CD4-positive, alpha-beta T cell treated with Interleukin-17A for 4 hours (primary cell): Measurements from ENCODE around the gene PTPN5.

ENCODE experiments used
- DNase-seq: peaks from one replicate; pipeline ENCODE4 v3.0.0-alpha.2; 2020; ENCODE audit warnings: mixed read lengths

PTPN5 gene

DNA sequence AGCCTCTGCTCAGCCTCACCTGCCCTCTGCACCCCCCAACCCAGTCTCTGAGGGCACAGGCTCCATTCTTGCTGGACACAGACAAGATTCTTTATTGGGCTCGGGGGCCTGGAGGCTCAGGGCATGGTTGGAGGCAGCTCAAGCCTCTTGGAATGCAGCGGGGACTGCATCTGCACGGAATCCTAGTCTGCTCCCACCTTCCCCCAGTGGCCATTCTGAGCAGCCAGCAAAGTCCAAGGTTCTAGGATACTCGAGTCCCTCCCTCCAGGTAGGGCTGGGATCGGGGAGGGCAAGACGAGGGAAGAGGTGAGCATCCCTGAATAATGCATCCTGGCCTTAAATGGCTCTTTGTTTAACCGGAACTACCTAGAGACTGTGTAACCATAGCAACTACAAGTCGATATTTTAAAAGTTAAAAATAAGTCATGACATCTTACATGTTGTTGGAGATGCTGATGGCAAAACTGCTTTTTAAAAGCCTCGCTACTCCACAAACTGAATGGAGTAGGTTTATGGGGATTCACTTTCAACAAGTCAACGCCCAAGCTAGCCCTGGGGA, 54.9 kb downstream of the PTPN5 start:
- DNase-seq = no peak

DNA sequence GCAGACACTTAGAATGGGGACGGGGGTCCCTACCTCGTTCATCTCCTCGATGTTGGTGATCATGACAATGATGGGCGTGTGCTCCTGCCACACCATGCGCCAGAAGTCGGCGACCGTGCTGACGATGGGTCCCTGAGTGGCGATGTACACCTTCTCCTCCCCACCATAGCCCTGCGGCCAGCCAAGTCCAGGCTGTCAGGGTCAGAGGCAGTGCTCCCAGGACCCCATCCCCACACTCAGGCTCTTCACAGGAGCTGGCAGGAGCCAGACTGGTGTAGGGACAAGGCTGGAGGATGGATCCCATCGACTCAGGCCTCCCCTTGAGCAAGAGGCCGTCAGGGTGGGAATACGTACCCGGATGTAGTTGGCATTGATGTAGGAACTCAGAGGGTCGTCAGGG, 58.4 kb downstream of the PTPN5 start:
- DNase-seq = no peak

DNA sequence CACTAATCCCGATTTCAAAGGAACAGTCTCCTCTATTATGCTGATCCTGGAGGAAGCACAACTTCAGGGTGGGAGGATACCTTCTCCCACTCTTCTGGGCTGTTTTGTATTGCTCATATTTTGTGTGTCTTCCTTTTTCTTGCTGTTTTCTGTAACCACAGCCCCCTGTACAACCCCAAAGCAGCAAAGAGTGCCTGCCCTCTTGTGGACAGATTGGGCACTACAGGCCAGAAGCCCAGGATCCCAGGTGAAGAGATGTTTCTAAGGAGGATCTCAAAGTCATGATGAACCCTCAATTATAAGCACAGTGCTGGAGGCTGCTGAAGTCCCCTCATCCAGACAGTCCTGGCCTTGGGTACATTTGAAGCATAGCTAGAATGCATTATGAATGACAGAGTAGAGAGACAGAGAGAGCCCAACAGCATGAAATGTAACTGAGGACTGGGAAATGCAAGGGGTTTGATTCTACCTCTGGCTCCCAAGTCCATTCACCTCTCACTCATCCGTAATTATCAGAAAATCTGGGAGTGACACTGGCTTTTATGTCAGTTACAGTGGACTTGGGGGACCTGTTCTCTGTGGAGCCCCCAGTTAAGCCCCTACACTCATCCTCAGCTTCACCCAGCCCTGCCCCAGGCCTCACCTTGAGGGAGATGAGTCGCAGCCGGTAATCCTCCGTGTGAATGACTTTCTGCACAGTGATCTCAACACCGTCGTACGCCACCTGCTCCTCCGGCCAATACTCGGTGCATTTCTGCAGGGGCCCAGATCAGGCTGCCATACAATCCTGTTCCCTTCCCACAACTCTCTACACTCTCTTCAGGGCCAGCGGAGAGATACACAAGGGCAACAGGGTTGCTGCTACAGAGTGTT, 59.4 kb downstream of the PTPN5 start:
- DNase-seq = peak; percentile 78

DNA sequence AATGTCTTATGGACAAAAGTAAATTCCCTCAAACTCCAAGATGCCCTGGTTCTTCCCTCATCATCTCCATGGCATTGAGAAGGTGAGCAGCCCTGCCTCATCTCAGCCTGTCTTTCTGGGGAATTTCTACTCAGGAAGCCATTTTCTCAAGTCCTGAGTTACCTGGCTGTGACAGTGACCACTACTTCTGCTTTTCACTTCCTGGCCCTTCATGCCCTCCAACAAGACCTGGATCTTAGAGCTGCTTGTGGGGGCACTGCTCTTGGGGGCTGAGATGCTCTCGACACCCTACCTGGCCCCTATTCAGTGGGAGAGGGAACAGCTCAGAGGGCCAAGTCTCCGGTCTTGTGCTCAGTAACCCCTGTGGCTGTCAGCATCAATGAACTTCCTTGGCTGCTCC, 60.2 kb downstream of the PTPN5 start:
- no peak for DNase-seq

DNA sequence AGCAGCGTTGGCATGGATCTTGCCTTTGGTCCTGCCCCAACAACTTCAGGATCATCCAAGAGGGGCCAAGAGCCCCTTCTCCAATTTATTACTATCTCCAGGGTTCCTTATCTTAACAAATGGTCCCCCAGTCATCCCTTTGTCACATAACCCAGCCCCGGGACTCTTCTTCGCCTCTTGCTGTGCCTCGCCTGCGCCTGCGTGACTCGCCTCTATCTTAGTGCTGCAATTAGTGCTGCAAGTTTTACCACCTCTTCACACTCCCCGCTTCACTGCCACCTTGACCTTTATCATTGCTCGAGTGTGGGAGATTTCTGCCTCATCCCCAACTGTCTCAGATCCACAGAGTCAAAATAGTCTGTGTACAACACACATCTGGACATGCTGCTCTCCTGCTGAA, 61.6 kb downstream of the PTPN5 start:
- DNase-seq = no peak

DNA sequence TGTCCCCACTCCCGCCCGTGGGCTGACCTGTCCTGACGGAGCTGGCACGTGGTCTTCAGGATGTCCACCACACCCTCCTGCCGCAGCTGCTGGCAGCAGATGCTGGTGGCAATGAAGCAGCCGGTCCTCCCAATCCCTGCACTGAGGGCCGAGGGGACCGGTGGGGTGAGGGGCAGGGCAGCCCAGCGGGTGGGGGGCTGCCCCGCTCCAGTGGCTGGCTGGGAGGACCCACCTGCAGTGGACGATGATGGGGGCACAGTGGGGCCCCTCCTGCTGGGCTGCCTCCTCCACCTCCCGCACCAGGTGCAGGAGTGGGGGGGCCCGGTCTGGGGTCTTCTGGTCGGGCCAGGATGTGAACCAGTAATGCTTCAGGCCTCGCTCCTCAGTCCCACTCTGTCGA, 62.2 kb downstream of the PTPN5 start:
- DNase-seq = no peak

DNA sequence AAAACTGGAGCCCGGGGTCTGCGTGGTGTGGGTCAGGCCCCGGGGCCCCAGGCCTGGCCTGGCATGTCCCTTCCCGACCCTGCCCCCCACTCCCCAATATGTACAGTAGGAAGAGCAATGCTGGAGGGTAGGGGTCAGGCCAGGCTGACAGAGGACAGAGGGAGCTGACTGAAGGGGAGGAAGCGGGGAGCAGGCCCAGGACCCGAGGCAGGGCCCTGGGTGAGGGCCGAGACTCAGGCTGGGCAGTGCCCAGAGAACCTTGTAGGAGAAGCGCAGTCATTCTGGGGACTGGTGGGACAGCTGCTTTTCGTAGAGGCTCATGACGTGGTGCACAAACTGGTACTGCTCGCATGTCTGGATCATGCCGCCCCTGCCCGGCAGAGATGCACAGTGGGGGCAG, 62.9 kb downstream of the PTPN5 start:
- no peak for DNase-seq

DNA sequence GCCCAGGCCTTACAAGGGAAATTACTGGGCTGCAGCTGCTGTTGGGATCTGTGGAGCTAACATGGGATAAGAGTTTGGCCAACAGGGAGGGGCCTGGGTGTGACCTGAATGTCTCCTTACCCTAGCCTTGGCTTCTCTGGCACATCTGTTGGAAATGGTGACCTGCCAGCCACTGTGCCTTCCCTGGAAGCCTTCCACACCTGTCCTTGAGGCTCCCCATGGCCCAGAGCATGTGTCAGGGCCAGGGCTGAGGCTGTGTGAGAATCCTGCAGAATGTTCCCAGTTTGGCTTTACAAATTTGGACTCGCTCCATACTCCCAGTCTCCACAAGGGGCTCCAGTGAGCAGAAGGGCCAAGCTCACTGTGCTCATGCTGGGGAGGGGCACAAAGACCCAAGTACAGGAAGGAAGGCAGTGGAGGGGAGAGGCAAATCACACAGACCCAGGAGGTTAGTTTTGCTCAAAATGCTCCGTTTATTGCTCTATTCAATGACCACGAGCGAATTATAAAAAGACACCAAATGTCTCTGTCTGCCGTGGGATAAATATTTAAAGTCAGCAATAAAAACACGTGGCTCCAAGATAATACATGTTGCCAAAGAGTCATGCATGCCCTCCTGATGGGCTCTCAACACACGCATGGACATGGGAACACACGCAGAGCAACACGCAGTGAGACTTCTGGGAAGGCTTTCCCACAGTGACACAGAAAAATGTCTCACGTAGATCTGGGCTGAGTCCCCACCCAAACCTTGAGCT, 63.9 kb downstream of the PTPN5 start:
- peak; percentile 72 for DNase-seq

DNA sequence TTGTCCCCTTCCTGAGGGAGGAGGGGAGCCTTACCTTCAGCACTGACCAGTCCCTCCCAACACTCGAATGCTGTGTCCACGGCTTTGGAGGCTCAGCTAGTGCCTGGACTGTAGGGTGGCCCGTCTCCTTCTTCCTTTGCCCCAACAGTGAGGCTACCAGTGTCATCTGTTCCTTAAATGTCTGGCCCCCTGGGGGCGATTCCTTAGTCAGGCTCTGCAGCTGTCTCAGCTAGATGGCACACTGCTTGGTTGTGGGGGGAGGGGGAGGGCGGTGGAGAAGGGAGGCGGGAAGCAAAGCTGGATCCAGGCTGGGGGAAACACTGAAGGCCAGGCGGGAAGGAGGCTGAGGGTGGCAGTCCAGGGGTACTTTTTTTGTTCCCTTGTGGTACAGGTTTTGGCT, 65.6 kb downstream of the PTPN5 start, which contains the start of gene IGSF22:
IGSF22 (minus strand) TSS at position 149 of the 400 bp plus-strand sequence. CDS start 1,952 bp downstream, outside the sequence.
- no peak for DNase-seq

DNA sequence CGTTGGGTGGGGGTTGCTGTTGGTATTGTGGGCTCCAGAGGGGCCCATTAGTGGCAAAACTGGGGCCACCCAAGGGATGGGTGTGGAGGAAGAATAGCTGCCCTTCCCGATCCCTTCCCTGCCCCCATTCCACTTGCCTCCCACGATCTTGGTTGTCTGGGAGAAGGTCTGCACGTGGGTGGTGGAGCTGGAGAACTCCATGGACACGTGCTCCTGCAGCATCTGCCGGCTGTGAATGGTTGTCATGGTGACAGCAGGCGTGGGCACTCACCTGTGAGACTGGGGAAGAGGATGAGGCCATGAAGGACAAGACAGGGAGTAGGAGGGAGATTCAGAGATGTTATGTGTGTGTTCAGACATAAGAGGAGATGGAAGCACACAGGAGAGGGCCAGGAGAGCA, 67.6 kb downstream of the PTPN5 start:
- DNase-seq = no peak

DNA sequence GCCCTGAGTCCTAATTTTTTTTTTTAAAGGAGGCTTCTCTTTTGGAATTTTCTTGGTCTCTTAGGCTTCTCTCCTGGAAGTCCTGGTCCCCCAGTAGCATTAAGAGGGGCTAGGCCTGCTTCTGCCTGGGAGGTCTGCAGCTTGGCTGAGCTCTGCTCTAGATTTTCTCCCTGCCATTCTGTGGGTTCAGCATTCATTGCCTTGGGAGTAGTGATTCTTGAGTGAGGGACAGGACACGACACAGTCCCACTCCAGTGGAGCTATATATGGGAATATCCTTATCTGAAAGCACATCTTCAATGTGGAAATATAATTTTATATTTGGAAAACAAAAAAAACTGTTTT, 69.3 kb downstream of the PTPN5 start:
- no peak for DNase-seq

DNA sequence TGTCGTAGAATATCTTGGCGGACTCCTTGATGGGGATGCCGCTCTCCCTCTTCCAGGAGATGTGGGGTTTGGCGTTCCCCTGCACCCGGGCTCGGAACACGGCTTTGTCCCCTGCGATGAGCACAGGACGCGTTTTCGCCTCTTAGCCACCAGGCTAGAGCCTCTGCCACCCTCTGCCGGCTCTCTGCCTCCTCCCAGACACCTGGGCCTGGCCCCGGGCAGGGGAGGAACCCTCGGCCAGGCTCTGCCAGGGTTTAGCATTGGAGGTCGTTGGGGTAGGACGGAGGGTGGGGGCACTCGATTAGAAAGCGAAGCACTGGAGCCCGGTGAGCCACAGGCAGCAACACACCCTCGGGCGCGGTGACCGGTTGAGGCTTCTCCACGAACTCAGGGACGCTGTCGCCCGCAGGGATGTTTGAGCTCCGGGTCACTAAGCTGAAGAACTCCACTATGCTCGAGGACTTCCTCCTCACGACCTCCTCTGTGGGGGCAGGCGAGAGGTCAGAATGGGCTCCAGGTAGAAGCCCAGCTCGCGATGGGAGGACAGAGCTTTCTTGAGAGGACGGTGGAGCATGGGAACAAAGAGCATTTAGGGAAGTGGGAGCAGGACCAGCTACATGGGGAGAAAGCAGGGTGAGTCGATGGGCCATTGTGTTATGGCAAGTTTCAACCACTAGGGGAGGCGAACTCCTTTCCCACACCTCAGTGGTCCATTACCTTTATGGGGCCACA, 69.9 kb downstream of the PTPN5 start:
- peak; percentile 65 for DNase-seq

DNA sequence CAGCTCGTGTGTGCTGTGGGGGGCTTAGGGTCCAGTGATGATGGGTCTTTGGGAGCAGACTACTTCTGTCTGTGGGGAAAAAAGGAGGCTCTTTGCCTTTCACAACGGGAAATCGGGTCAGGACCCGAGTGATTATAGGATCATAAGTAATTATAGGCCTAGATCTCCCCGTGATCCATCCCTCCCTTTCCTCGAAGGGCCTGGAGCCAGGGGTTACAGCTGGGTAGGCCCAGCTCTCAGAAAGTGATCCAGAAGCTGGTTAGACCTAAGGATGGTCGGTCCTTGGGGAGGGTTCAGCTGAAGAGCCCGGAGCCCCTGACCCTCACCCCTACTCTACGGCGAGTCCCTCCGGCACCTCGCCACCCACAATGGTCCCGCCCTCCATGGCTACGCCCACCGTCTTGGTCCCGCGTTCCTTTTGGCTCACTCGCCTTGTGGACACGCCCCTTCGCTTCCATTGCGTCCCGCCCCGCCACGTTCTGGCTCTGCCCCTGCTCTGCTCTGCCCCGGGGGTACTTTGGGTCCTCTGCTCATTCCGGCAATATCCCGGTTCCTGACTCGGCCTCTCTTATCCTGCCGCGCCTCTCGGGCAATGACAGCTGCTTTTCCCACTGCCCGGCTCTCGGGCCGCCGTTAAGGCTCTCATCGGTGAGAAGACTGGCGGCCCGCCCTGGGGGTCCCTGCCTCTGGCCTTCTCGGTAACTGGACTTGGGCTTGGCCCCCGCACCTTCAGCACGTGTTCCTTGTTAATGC, 70.6 kb downstream of the PTPN5 start:
- DNase-seq = peak; percentile 92

DNA sequence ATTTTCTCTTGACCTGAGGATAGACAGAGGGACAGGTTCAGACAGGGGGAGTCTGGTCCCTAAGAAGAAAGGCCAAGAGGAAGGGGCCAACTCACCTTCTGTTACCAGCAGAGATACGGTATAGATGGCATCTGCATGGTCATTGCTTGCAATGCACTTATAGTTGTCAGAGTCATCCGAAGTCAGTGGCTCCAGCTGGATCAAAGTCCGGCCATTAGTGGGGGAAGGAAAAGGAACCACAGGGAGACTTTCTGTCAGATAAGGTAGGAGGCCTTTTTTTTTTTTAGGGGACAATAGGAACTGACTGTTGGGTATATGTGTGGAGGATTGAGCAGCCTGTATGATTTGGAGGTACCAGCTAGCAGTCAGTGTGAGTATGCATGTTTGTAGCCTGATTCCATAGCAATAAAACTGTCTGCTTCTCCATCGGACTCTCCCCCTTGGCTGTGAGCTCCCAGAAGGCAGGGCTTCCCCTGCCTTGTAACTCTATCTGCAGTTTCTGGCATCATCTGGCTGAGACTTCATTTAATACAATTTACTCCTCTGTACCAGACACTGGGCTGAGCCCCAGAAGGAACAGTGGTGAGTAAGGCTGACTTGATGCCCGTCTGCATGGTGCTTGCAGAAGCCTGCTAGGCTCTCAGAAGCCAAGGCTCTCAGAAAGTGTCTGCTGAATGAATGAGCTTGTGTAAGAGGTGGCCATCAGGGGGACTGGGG, 71.3 kb downstream of the PTPN5 start:
- no peak for DNase-seq

DNA sequence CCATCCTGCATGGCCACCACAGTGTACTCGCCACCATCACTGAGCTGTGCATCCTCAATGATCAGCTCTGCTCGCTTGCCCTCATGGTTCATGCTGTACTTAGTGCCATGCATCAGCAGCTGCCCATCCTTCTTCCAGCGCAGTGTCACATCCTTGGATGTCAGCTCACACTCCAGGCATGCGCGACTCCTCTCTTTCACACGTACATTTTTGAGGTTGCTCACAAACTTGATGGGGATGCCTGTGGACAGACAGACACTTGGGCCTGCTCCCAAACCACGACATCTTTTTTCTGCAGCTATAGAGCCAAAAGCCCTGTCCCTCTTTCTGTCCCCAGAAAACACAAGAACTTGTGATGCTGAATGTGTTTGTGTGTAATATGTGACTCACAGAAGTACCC, 76.1 kb downstream of the PTPN5 start:
- DNase-seq = no peak

DNA sequence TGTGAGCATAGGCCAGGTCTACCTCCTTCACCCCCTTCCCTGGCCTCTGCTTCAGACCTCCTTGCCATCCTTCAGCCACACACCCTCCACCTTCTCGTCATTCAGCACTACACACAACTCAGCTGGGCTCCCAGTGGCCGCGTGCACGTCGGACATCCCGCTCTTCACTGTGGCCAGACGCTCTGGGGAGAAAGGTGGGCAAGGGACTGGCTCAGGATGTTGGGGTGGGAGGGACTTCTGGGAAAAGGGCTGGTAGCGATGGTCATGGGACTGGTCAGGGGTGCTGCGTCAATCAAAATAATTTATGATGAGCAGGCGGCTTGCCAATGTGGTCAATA, 77.2 kb downstream of the PTPN5 start:
- DNase-seq = no peak

DNA sequence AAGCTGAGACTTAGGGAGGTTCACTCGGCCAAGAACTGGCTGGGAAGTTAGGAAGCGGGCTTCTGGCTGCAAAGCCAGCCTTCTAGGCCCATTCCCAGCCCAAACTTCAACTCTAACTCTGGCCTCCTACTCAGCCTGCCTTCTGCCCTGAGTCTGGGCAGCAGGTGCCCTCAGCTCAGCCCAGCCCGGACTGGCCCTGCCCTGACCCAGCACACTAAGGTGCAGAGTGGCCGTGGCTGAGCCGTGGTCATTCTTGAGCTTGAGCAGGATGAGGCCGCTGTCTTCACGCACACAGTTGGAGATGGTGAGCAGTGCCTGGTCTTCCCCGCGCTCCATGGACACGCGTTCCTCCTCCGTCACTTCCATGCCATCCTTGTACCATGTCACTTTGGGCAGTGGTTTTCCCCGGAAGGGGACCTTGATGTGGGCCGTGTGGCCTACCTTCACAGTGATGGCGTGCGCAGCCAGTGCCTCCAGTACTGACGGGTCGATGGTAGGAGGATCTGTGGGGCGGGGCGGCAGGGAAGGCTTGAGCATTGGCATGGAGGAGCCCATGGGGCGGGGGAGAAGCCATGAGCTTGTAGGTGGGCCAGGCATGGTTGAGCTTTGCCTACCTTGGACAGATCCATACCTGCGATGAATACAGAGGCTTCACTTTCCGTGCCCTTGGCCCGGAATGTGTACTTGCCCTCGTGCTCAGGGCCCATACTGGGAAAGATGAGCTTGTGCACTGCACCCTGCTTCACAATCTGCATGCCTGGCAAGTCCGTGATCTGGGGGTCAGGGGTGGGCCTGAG, 77.8 kb downstream of the PTPN5 start:
- DNase-seq = no peak

DNA sequence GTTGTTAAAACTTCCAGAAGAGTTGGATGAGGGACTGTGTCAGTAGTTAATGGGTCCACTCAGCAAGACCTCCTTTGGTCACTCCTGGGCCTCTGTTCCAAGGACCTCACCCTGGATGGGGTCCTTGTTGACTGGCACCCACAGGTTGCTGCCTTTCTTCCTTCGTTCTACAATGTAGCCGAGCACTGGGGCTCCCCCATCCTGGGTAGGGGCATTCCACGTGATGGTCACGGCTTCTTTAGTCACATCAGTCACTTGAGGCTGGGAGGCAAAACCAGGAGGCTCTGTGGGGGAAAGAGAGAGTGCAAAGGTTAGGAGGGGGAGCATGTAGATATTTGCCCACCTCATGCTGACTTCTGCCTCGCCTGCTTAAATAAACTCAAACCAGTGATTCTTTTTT, 81.1 kb downstream of the PTPN5 start:
- no peak for DNase-seq

DNA sequence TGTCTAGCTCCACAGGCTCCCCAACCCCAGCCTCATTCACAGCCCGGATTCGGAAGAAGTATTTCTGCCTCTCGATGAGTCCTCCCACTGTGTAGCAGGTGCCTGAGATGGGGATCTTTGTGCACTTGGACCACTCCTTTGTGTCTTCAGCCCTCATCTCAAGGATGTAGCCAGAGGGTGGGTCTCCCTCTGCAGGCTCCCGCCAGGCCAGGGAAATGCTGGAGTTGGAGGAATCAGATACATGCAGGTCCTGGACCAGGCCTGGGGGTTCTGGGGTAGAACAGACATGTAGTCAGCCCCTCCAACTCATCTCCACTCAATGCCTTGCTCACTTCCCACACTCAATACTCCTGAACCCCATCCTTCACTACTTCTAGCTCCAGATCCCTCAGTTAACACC, 82.2 kb downstream of the PTPN5 start:
- no peak for DNase-seq

DNA sequence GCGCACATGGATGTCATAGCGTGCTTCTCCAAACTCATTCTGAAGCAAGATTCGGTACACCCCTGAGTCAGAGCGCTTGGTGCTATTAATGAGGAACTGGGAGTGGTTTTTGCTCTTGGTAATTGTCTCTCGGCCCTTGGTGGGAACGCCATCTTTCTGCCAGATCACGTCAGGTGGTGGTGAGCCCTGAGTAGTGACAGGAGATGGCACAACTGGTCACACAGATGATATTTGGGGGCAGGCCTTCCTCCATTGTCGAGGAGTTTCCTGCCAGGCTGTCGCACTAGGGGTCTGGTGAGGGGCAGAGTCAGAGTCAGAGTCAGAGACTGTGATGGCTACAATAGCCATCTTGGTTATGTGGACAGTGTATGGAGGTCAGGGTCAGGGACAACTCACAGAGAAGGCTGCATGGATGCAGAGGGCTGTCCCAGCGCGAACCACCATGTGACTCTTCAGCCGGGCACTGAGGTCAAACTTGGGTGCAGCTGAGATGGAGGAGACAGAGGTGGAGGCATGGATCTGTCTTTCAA, 83.7 kb downstream of the PTPN5 start:
- DNase-seq = no peak
